Activated B cell treated with CpG ODN at 0.5 μM for 24 hours (primary cell): ENCODE measurements around the gene SCIN. TPM values are rescaled to one million over a fixed set of nuclear protein-coding genes. Genes with fewer than 3 reads are reported as not detected.

Experiments
- ATAC-seq: fragments of 200-7000 bp; cut with Tn5 transposase; one replicate; pipeline ENCODE4 v1.10.0; 2021; ENCODE audit warnings: low read depth, mild to moderate bottlenecking, moderate library complexity
- CTCF ChIA-PET: fragments of 350-600 bp; sonication (Branson Sonifier 250); formaldehyde crosslinking; loops from one replicate; lab custom pipeline; 2021; ENCODE audit warnings: antibody characterized with exemption; lab: Charles Lee
- POLR2A ChIA-PET: fragments of 350-600 bp; sonication (Branson Sonifier 250); formaldehyde crosslinking; loops from one replicate; lab custom pipeline; 2021; ENCODE audit warnings: antibody characterized with exemption; lab: Charles Lee
- DNase-seq: peaks from one replicate; pipeline ENCODE4 v3.0.0; 2022
- H3K27ac Mint-ChIP-seq: one replicate; pipeline ENCODE4 v1.8.0; 2020; ENCODE audit warnings: mixed read lengths
- H3K27me3 Mint-ChIP-seq: one replicate; pipeline ENCODE4 v1.8.0; 2021; ENCODE audit warnings: mixed read lengths
- H3K36me3 Mint-ChIP-seq: one replicate; pipeline ENCODE4 v1.8.0; 2021; ENCODE audit warnings: low read depth, mixed read lengths
- H3K4me1 Mint-ChIP-seq: one replicate; pipeline ENCODE4 v1.8.0; 2021; ENCODE audit warnings: mixed read lengths
- H3K4me3 Mint-ChIP-seq: one replicate; pipeline ENCODE4 v1.8.0; 2020; ENCODE audit warnings: mild to moderate bottlenecking, mixed read lengths
- H3K9me3 Mint-ChIP-seq: one replicate; pipeline ENCODE4 v1.8.0; 2020; ENCODE audit warnings: mixed read lengths
- CTCF ChIP-seq: fragments of 200-600 bp; IDR thresholded peaks from one replicate; pipeline ENCODE4 v1.8.0; 2022; ENCODE audit warnings: antibody characterized with exemption, mild to moderate bottlenecking
- intact Hi-C: fragments of 100-400 bp; cut with micrococcal nuclease; formaldehyde crosslinking; loops from one replicate; pipeline ENCODE4 v1.15.1; 2024
- total RNA-seq: library from RNA; stranded (reverse); gene quantifications from 2 replicates; pipeline ENCODE4 v1.2.3, GENCODE V29; 2022

SCIN gene
- total RNA-seq, 1 donor from 2014 or later, result not detected

GRCh38 chr7:12694817-12695216, 124.3 kb downstream of the SCIN start:
- POLR2A ChIA-PET, result interaction anchor here (3.0 kb wide), 1 partner anchor 8 kb away, joined by 11 read pairs; the partner anchor contains the start of gene ARL4A
- H3K27ac Mint-ChIP-seq, result no peak overlapping the region
- DNase-seq (no peak), ATAC-seq (no peak)
- no peaks in the 10 kb centered on the region for H3K9me3 Mint-ChIP-seq
- H3K36me3 Mint-ChIP-seq, result peaks cover under 1% of the 10 kb centered on the region
- no peak overlapping the region for H3K4me3 Mint-ChIP-seq
- H3K4me1 Mint-ChIP-seq, result peaks cover 7% of the 10 kb centered on the region
- CTCF ChIA-PET, result interaction anchor here (2.9 kb wide), 1 partner anchor 8 kb away, joined by 13 read pairs; the partner anchor contains the start of gene ARL4A
- intact Hi-C loops, result no loop called here
- no peaks in the 10 kb centered on the region for H3K27me3 Mint-ChIP-seq
- TF ChIP-seq CTCF, result no peak

- ChIA-PET CTCF (interaction anchor here (2.9 kb wide), 1 partner anchor 10 kb away, joined by 13 read pairs; the partner anchor contains the start of gene ARL4A), POLR2A (interaction anchor here (3.0 kb wide), 1 partner anchor 9 kb away, joined by 11 read pairs; the partner anchor contains the start of gene ARL4A)
- Mint-ChIP-seq H3K27ac (no peak overlapping the region), H3K4me3 (no peak overlapping the region), H3K4me1 (peaks cover 6% of the 10 kb centered on the region), H3K27me3 (no peaks in the 10 kb centered on the region), H3K36me3 (no peaks in the 10 kb centered on the region), H3K9me3 (no peaks in the 10 kb centered on the region)
- no peak for DNase-seq
- intact Hi-C loops, result no loop called here
- no peak for ATAC-seq
- no peak for TF ChIP-seq CTCF
These were observed 125.4 kb downstream of the SCIN start for GRCh38 chr7:12695965-12696364.

- peaks cover 3% of the 10 kb centered on the region for H3K36me3 Mint-ChIP-seq
- H3K4me1 Mint-ChIP-seq, result peaks cover 6% of the 10 kb centered on the region
- H3K4me3 Mint-ChIP-seq, result no peak overlapping the region
- intact Hi-C loops, result no loop called here
- ATAC-seq (no peak), DNase-seq (no peak)
- CTCF ChIA-PET, result interaction anchor here (1.5 kb wide), 1 partner anchor 23 kb away, joined by 3 read pairs; no protein-coding TSS in a partner anchor
- POLR2A ChIA-PET, result no interaction called here
- H3K27ac Mint-ChIP-seq, result no peak overlapping the region
- H3K9me3 Mint-ChIP-seq, result peaks cover 9% of the 10 kb centered on the region
- TF ChIP-seq CTCF, result no peak
- no peaks in the 10 kb centered on the region for H3K27me3 Mint-ChIP-seq
These were observed 128.8 kb downstream of the SCIN start for GRCh38 chr7:12699299-12699698.

GRCh38 chr7:12701433-12701832, 130.9 kb downstream of the SCIN start:
- no peak for DNase-seq

DNA sequence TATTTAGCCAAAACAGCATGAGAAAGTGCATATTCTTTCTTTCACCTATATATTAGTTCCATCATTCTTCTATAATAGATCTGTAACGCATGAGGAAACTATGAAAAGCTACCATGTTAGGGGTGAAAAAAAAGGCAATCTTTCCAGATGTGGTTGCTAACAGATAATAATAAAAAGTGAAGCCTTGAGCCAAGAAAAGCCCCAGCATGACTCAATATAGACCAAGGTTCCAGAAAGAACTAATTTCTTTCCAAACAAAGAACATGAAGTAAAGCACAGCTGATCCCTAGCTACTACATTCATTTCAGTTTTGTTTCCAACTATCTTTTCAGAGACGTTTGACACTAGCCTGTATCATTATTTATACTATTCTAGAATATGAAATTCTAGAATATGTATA, 133.4 kb downstream of the SCIN start:
- intact Hi-C loops, result no loop called here
- no peak overlapping the region for H3K4me3 Mint-ChIP-seq
- H3K4me1 Mint-ChIP-seq, result no peaks in the 10 kb centered on the region
- ChIA-PET CTCF (no interaction called here), POLR2A (no interaction called here)
- H3K36me3 Mint-ChIP-seq, result peaks cover 3% of the 10 kb centered on the region
- no peaks in the 10 kb centered on the region for H3K27me3 Mint-ChIP-seq
- peaks cover 9% of the 10 kb centered on the region for H3K9me3 Mint-ChIP-seq
- ATAC-seq (no peak), DNase-seq (no peak)
- TF ChIP-seq CTCF, result no peak
- no peak overlapping the region for H3K27ac Mint-ChIP-seq

More at GRCh38 chr7:12701433-12701832, 130.9 kb downstream of the SCIN start:
- H3K27me3 Mint-ChIP-seq, result no peaks in the 10 kb centered on the region
- H3K9me3 Mint-ChIP-seq, result peaks cover 9% of the 10 kb centered on the region
- no peak overlapping the region for H3K4me3 Mint-ChIP-seq
- POLR2A ChIA-PET, result no interaction called here
- no peak for ATAC-seq
- peaks cover 5% of the 10 kb centered on the region for H3K4me1 Mint-ChIP-seq
- intact Hi-C loops, result no loop called here
- H3K36me3 Mint-ChIP-seq, result peaks cover 3% of the 10 kb centered on the region
- no peak overlapping the region for H3K27ac Mint-ChIP-seq
- CTCF ChIA-PET, result no interaction called here
- no peak for TF ChIP-seq CTCF
